Stimulated activated CD8-positive, alpha-beta memory T cell treated with anti-CD3 and anti-CD28 coated beads, Interleukin-7, amount 100 ng/mL, for 4 hours (primary cell): ENCODE results near the gene LMAN2.

Experiments used
- DNase-seq, 2 donors: peaks; one replicate each; pipeline ENCODE4 v3.0.0-alpha.2; 2020; ENCODE audit warnings: low read depth in 2 of 2

Gene LMAN2

DNA sequence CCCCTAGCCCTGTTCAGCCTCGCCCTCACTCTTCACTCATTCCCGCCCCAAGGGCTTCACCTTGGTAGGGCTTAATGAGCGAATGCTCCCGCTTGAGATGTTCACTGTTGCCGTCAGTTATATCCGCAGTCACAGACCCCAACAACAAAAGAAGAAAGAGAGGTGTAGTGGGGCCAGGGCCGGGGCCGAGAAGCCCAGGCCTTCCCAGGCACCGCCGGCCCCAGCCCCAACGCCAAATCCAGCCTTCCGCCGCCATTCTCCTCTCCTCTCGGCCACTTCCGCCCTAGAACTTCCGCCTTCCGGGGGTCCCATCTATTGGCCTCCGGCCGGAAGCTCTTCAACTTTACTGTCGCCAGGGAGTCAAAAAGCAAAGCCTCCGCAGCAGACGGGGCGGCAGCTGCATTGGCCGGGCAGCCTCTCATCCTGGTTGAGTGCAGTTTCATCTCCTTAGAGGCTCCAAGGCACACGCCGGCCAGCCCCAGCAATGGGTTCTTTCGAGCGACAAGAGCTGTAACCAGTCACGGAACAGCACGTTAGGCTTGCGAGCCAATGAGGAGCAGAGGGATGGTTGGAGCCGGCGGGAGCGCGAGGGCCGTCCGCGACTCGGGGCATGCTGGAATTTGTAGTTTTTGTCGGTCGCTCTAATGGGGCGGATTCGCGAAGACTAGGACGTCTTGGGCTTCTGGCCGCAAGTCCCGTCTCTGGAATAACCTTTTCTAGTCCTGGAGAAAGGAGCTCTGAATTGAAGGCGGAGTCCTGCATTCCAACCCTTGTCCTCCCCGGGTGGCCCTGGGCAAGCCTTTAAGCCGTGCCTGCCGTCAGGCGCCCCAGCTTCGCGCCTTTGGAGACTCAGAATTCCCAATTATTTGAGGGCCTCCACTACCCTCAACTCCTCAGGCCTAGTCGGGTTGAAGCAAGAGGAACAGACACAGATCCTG, at the start of gene LMAN2:
TSS of gene LMAN2 (minus strand) at position 277 of the 938 bp plus-strand sequence. CDS start at position 256, 21 bp downstream.
- DNase-seq, result peak; percentile 86

DNA sequence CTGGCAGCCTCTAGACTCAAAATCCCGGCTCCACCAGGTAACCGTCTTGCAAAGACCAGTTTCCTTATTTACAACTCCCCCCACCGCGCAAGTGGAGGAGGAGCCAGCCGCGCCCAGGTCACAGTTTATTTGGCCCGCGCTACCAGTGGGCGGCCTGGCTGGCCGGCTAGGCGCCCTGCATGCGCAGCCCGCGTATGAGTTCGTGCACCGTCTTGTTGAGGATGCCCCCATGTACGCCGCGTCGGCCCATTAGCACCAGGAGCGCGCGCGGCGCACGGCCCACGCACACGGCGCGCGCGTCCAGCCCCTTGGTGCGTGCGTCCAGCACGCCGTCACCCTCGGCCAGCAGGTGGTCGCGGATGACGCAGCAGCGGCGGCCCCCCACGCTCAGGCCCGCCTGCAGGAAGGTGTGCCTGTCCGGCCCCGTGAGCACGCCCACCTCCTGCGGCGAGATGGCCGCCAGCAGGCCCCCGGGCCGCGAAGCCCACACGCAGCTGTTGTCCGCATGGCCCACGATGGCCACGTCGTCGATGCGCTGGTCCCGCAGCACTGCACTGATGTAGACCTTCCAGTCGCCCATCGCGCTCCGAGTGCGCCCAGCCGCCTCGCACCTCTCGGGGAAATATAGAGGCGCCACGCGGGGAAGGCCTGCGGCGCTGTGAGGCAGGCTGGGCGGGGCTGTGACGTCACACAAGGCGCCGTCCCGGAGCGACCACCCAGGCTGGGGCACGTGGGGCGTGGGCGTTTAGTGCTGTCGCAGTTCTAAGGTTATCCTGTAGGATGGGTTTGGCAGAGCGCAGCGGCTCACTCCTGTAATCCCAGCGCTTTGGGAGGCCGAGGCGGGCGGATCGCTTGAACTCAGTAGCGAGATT, 48.8 kb upstream of the LMAN2 start, which contains the start of gene PFN3:
TSS of gene PFN3 (minus strand) at position 665 of the 872 bp plus-strand sequence. CDS start at position 580, 85 bp downstream.
- DNase-seq, result no peak

- no peak for DNase-seq
These were observed 46.5 kb upstream of the LMAN2 start for GRCh38 chr5:177397875-177398390.

- no peak for DNase-seq
These were observed 45.3 kb upstream of the LMAN2 start for GRCh38 chr5:177396807-177397206.

GRCh38 chr5:177396078-177396477, 44.6 kb upstream of the LMAN2 start:
- no peak for DNase-seq

DNA sequence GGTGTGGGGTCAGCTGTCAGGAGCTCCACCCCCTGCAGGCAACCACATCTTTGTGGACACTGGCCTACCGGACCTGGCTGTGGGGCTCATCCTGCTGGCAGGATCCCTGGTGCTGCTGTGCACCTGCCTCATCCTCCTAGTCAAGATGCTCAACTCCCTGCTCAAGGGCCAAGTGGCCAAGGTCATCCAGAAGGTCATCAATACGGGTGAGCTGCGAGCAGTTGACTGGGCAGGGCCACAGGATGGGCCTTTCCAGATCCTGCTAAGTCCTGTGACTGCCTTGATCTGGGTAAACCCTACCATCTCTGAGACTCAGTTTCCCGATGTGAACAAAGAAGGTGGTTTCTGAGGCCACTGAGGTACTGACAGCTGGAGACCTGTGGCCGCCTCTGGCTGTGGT, 42.5 kb upstream of the LMAN2 start:
- no peak for DNase-seq

- DNase-seq, result no peak
These were observed 41.8 kb upstream of the LMAN2 start for GRCh38 chr5:177393206-177393765.

- DNase-seq, result no peak
These were observed 41.3 kb upstream of the LMAN2 start for GRCh38 chr5:177392765-177393164.

DNA sequence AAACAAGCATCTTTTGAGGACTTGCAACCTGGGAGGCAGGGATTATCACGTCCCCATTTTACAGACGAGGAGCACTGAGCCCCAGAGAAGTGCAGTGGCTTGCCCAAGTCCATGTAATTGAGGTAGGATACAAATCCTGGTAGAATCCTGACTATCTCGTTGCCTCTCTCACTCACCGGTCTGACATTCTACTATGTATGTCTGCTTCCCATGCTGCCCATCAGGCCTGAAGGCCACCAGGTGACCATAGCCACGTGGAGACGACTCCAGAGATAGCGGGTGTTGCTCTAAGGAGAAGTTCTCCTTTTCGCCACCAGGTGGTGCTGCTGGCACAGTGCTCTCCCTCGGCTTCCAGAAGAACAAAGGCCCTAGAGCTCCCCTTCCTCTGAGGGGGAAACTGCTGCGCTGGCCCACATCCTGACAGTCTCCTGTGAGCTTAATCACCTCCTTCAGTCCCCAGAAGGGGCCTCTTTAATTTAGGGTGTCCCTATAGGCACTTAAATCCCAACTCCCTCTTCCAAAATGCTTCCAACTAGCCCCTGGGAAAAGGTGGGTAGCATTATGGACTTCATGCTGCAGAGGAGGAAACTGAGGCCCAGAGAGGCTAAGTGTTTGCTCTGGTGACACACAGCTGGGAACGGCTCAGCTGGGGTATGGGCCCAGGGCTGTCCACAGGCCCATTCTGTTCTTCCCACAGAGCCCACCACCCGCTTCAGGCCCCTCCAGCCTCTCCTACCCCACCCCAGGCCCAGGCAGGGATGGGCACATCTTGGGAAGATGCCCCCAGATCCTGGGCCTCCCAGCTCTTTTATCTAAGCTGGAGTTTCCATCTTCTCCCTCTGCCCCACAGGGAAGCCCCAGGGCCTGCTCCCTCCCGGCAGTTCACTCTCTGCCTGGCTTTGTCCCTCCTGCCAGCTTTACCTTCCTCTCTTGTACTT, 39.2 kb upstream of the LMAN2 start:
- peak; percentile 73 to 78 for DNase-seq

DNA sequence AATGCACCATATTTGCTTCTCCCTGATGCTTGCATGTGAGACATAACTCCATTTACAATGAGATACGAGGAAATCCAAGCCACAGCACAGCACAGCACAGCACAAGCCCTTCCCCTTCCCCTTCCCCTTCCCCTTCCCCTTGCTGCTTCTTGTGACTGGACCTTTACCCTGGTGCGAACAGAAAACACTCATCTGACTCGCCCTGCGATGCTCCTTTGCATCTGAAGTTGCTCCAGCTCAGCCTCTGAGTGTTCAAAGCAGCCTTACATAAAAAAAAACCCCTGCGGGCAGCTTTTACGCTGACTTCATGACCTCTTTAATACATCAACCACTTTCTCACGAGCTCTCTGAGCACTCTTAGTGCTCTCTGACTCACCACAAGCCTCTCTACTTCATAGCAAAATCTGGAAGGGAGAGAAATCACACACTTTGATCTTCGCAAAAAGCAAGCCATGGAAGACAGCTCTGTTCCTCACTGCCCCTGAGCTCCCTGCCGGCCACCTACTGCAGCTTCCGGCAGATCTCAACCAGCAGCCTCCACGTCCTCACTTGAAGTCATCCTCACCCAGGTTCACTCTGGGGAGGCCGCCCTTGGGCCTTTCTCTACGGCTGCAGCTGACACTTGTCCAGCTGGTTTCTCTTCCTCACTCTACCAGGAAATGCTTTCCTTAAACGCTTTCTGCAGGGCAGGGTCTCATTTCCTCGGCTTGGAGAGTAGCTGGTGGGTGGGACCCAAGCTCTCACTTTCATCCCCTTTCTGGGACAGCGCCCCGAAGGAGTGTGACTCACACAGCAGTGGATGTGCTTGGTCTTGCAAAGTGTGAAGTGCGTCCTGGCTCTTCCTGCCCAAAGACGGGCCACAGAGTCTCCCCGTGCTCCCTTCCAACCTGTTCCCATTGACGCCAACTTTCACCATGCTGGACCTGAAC, 38.0 kb upstream of the LMAN2 start:
- no peak for DNase-seq

GRCh38 chr5:177388521-177389052, 37.1 kb upstream of the LMAN2 start:
- DNase-seq, result no peak

- no peak for DNase-seq
These were observed 35.9 kb upstream of the LMAN2 start for GRCh38 chr5:177387405-177387804.

GRCh38 chr5:177386542-177386941, 35.1 kb upstream of the LMAN2 start:
- no peak for DNase-seq

GRCh38 chr5:177385720-177386119, 34.3 kb upstream of the LMAN2 start:
- no peak for DNase-seq

DNA sequence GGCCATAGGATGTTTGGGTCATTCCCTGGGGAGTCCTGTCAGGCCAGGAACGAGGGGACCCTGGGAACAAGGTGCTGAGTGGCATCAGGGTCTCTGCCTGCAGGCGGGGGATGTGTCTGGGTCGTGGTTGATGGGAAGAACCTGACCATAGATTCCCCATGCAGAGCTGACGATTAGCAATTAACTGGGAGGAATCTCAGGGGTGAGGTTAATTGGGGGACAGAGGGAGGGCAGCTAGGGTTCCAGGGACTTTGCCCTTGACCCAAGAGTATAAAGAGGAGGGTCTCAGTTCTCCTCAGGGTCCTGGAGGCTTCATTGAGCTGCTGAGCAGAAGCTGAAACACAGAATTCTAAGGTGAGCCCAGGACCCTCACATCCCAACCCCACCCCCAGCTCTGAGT, 32.7 kb upstream of the LMAN2 start, which contains the start of gene SLC34A1:
TSS of gene SLC34A1 (plus strand) at position 301 of the 400 bp plus-strand sequence. CDS start 1,308 bp downstream, outside the sequence.
- DNase-seq, result no peak

DNA sequence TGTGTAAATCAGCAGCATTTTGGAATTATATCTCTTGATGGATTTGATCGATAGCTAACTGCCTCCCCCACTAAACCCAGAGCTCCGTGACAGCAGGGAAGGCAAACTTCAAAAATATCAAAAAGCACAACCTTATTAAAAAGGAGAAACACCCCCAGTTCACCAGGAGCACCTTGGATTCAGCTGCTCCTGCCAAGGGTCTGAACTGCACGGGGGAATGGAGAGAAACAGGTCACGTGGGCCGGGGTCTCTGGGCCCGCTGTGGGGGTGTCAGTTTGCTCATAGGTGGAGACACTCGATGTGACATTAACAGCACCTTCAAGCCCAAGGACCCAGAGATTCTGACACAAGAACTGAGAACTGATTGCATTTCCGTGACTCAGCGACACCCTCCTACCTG, 31.7 kb upstream of the LMAN2 start:
- no peak for DNase-seq

- DNase-seq, result no peak
These were observed 31.1 kb upstream of the LMAN2 start for GRCh38 chr5:177382423-177383029.

DNA sequence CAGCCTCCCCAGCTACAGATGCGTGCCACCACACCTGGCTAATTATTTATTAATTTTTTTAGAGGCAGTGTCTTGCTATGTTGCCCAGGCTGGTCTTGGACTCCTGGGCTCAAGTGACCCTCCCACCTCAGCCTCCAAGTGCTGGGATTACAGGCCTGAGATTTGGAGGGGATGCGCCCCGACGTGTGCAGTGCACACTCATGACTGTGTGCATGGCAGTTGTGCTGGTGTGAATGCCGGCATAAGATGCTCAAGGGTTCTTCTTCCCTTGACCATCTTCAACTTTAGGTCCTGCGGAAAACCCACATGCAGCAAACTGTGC, 29.3 kb upstream of the LMAN2 start:
- no peak for DNase-seq
